HK-2 (cell line): ENCODE measurements around the gene ZBTB44.
"Not testable (repeated sequence)": the region's sequence is repeated elsewhere in the genome, so short reads cannot be mapped to it uniquely, and the experiment has no call there.

ENCODE experiments used
- DNase-seq: peaks from one replicate; pipeline ENCODE4 v3.0.0-alpha.2; 2018; ENCODE audit not compliant: unreplicated experiment

Gene ZBTB44, protein sequence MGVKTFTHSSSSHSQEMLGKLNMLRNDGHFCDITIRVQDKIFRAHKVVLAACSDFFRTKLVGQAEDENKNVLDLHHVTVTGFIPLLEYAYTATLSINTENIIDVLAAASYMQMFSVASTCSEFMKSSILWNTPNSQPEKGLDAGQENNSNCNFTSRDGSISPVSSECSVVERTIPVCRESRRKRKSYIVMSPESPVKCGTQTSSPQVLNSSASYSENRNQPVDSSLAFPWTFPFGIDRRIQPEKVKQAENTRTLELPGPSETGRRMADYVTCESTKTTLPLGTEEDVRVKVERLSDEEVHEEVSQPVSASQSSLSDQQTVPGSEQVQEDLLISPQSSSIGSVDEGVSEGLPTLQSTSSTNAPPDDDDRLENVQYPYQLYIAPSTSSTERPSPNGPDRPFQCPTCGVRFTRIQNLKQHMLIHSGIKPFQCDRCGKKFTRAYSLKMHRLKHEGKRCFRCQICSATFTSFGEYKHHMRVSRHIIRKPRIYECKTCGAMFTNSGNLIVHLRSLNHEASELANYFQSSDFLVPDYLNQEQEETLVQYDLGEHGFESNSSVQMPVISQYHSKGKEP

DNA sequence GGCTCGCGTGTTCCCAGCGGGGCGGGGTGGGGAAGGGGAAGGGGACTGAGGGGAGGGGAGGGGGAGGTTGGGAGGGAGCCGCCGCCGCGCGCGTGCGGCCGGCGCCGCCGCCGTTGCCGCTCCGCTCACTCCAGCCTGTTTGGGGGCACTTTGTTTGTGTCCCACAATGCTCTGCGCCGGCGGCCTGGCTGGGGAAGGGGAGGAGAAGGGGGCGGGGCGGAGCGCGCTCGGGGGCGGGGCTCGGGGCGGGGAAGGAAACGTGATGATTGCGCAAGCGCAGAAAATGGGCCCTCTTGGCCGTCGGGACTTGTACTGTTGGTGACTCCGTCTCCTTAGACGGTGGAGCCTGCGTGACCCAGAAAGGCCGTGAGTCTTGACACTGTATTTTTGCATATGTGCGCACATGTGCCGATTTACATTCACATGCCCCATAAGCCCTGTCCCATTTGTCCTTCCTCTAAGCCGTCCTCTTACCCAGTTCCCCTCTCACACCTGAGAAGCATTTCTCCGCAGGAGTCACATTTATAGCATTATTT is at the start of gene ZBTB44:
Gene ZBTB44 (minus strand): TSS at position 168 of the 536 bp plus-strand sequence. CDS start 53,044 bp downstream, outside the sequence.
- DNase-seq, result peak; percentile 88

DNA sequence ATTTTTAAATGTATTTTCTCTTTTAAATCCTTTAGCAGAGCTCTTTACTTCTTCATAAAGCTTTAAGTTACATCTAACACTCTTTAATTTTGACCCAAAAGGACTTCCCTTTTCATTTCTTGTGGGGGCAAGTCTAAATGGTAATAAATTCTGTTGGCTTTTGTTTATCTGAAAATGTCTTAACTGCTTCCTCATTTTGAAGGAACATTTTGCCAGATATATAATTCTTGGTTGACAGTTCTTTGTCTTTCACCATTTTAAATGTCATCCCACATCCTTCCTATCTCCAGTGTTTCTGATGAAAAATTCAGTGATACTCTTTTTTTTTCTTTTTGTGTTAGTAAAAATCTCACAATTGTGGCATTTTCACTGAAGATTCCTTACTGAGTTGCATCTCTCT is 44.7 kb upstream of the ZBTB44 start:
- DNase-seq, result no peak

DNA sequence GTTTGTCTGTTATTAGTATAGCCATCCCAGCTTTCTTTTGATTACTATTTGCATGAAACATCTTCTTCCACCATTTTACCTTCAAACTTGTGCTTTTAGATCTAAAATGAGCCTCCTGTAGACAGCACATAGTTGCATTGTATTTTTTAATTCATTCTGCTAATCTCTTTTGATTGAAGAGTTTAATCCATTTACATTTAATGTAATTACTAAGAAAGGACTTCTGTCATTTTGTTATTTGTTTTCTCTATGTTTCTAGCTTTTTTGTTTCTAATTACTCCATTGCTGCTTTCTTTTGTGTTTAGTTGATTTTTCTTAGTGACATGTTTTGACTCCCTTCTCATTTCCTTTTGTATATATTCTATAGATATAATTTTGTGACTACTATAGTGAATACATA is 43.7 kb upstream of the ZBTB44 start:
- no peak for DNase-seq

DNA sequence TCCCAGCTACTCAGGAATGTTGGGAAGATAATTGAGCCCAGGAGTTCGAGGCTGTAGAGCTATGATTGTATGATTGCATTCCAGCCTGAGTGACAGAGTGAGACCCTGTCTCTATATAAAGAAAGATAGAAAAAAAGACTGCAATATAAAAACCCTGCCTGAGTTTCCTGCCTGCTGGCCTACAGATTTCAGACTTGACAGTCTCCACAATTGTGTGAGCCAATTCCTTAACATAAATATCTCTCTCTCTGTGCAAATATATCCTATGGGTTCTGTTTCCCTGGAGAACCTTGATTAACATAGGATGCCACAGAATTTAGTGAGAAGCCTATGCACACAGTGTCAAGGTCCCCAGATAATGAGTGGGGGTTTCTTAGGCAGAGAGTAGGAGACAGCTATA is 32.5 kb upstream of the ZBTB44 start:
- DNase-seq, result no peak

DNA sequence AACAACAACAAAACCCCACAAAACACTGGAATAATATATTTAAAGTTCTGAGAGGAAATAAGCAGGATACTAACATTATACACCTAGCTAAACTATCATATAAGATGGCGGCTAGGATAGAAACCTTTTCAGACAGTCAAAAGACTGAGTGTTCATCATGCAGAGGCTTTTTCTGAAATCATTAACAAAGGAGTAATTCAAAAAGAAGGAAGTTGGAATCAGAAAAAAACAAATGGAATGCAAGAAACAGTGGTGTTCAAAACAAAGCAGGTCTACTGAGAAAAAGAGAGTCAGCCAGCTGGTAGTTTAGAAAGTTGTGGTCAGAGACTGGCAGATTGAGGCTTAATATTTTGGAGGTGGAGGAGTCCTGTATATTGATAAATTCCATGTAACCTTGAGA is 30.1 kb upstream of the ZBTB44 start:
- no peak for DNase-seq

DNA sequence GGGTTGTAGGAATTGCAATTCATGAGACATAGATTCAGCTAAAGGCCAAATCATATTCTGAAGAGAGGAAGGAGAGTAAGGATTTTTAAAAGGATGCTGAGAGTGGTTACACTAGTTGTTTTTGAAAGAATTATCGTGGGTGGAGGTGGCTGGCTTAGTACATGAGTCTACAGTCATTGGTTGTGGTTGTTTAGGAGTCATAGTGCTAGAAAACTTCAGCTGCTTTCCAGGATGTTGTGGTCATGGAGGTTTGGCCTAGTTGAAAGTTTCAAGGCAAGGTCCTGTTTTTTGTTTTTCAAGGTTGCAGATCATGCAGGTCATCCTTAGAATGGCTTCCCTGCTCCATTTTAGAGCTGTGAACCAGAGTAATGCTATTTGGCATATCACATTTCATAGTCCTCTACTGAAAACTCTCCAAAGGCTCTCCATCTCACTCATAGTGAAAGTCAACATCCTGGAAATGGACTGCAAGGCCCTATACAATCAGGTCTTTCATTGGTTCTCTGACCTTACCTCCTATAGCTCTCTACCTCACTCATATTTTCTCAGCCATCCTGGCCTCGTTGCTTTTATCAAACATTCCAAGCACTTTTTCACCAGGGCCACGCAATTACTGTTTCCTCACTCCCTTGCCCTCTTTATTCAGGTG is 26.1 kb upstream of the ZBTB44 start:
- no peak for DNase-seq

DNA sequence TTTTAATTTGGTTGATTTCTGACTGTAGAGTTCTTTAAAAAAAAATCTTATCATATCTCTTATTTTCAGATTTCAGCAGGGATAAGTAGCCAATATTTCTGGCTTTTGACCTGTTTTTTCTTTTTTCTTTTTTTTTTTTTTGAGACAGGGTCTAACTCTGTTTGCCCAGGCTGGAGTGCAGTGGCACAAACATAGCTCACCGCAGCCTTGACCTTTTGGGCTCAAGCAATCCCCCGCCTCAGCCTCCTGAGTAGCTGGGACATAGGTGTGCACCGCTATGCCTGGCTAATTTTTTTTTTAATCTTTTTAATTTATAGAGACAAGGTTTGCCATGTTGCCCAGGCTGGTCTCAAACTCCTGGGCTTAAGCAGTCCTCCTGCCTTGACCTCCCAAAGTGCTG is 23.9 kb upstream of the ZBTB44 start:
- DNase-seq, result no peak

DNA sequence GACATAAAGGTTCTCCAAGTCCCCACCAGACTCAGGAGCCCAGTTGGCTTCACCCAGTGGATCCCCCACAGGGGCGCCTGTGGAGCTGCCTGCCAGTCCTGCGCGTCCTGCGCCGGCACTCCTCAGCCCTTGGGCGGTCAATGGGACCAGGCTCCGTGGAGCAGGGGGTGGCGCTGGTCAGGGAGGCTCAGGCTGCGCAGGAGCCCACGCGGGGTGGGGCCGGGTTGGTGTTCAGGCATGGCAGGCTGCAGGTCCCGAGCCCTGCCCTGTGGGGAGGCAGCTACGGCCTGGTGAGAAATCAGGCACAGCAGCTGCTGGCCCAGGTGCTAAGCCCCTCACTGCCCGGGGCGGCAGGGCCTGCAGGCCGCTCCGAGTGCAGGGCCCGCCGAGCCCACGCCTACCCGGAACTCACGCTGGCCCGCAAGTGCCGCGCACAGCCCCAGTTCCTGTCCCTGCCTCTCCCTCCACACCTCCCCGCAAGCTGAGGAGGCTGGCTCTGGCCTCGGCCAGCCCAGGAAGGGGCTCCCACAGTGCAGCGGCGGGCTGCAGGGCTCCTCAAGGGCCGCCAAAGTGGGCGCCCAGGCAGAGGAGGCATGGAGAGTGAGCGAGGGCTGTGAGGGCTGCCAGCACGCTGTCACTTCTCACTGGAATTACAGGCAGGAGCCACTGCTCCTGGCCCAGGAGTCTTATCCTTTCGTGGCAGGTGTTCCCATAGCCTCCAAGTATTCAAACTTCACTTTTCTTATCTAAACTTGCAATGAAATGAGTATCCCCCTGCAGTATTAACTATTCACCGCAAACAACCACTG is 22.8 kb upstream of the ZBTB44 start:
- no peak for DNase-seq

DNA sequence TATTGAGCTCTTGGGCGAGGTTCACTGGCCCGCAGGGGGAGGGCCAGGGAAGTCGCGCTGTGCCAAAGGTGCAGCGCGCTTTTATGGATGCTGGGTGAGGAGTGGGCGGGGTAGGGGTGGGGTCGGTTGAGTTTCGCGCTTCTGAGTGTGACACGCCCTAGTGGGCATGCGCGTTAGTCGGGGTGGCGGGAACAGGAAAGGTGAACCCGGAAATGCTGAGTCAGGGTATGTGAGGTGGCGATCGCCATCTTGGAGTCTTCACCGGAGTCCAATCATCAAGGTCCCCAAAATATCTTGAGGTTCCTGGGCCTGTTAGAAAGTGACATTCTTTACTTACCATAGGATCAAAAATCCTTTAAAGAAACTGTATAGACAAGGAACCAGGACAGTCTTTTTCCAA is 16.7 kb upstream of the ZBTB44 start:
- DNase-seq, result not testable (repeated sequence)

DNA sequence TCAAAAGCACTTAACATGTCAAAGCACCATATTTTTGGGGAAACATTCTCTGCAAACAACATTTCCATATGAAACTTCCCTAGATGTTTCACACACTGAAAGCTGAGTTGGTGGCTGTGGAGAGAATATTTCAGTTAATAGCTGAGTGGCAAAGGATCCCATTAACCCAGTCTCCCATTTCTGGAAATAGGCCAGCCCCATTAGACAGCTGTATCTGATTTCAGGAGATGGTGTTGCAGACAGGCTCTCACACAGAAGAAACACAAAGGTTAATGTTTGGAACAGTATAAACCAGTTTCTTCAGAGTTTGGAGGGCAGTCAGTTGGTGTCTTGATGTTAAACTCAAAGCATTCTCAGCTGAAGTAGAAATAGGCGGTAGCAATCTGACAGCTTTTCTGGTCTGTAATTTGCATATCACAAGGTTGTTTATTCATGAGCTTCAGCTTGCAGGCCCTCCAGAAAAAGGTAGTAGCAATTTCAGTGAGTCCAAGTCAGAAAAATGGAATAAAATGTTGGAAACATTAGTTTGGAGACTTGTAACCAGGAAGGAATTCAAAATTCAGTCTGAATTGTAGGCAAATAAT is 15.5 kb upstream of the ZBTB44 start:
- no peak for DNase-seq

DNA sequence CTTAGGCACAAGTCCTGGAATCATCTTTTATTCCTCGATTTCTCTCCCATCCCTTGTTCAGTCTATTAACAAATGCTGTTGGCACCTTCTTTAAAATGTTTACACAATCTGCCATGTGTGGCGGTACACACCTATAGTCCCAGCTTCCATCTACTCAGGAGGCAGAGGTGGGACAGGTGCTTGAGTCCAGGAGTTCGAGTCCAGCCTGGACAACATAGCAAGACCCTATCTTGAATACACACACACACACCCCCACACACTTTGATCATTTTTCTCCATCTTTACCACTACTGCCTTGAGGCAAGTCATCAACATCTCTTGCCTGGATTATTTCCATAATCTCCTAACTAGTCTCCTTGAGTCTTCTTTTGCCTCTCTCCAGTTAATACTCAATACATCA is 13.7 kb upstream of the ZBTB44 start:
- DNase-seq, result no peak

DNA sequence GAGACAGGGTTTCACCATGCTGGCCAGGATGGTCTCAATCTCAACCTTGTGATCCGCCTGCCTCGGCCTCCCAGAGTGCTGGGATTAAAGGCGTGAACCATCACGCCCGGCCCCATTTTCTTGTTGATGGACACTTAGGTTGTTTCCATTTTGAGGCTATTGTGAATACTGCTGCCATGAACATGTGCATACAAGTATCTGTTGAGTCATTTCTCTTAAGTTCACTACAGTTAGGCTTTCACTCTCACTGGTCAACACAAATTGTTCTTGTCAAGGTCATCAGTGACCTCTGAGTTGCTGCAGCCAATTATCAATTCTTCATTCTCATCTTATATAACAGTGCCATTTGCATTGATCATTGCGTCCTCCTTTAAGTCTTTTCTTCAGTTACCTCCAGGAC is 13.0 kb upstream of the ZBTB44 start:
- no peak for DNase-seq

DNA sequence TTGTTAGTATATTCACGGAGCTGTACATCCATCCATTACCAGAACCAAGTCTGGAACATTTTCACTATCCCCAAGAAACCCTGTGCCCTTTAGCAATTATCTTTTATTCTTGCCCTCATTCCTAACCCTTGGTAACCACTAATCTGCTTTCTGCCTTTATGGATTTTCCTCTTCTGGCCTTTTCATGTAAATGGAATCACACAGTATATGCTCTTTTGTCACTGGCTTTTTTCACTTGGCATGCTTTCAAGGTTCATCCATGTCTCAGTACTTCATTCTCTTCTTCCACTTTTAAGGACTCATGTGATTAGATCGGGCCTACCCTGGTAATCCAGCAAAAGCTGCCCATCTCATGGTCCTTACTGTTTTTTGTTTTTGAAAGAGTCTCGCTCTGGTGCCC is 11.0 kb upstream of the ZBTB44 start:
- DNase-seq, result no peak

DNA sequence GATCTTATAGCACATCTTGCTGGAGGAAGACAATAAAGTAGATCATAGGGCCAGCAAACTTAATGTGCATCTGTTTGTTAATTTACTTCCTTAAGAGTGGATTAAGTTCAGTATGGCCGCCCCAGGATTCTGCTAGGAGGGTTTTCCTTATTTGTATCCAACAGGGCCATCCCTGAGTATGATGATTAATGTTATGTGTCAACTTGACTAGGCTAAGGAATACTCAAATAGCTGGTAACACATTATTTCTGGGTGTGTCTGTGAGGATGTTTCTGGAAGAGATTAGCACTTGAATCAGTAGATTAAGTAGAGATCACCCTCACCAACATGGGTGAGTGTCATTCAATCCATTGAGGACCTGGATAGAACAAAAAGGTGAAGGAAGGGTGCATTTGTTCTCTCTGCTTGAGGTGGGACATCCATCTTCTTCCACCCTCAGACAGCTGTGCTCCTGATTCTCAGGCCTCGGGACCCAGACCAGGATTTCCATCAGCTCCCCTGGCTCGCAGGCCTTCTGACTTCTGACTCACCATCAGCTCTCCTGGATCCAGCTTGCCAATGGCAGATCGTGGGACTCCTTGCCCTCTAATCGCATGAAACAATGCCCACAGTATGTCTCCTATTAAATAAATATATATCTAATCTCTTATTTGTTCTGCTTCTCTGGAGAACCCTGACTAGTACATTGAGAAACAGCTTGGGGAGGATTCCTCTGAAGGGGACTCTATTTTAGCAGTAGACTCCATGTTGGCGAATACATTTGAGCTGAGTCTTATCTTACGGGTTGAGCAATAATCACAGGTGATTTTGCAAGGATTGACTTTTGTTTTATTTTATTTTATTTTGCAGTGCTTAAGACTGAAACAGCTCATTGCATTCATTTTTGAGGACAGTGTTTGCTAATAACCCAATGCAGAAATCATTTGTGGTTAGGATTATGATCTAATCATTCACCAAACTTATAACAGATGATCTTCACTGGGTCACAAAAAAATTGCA is 9.0 kb upstream of the ZBTB44 start:
- no peak for DNase-seq

DNA sequence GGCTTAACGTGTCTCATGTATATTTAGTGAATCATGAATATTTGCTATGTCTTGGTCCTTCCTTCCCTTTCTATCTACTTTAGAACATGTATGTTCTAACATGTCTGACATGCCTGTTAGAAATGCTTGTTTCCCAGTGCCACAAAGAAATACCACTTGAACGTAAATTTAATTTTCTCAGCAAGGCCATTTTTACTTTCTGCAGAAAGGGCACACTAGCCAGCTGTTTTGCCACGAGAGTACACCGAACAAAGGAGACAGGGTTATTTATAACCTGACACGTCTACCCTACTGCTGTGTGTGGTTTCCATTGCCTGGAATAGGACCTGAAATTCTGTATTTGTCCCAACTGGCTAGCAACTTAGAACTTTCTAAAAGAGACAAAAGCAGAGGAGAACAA is 7.4 kb upstream of the ZBTB44 start:
- no peak for DNase-seq

DNA sequence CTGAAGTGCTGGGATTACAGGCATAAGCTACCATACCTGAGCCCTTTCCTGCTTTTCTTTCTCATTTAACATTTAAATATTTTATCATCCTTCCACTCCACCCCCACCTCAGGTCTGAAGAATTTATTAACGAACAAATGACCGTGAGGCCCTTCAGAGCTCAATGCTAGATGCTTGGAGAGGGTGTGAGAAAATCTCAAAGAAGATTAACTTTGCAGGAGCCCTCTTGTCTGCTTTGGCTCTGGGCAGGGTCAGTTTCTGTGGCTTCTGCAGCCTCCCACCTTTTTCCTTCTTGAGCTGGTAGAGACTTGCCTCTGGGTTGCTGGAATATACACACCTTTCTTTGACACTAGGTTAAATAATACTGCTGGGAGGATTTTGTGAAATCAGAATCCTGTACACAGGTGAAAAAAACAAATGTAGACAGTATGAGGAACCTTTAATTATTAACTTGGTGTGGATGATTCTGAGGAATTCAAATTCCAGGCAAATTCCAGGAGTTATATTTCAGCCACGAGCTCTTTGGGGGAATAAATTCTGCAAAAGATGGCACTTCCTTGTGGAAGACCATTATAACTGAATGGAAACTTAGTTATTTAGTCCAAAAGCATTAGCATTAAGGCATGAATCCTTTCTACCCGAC is 3.4 kb upstream of the ZBTB44 start:
- peak; percentile 27 for DNase-seq

DNA sequence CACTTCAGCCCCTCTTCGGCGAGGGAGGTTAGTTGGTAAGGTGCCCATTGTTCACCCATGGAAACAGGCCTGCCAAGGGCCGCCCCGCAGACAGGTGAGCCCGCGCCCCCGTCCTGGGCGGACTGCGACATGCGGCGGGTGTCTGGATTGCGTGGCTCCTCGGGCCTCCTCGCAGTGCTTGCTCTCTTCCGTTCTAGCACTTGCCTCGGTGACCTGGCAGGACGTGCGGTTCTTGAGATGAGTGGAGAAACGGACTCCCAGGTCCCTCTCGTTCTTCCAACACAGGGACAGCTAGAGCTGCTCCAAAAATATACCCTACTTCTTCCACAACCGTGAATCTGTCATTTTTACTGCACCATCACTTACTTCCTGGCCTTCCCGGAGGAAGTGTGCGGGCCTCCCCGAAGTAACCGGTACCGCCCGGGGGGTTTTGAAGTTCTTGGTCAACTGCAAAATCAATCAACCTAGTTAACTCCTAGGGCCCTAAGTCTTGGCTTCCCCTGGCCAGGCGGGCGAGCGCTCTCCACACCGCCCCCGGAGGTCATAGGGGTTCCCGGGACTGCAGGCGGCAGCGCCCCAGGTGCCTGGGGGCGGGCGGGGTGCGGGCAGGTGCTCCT is 745 bp upstream of the ZBTB44 start:
- no peak for DNase-seq

DNA sequence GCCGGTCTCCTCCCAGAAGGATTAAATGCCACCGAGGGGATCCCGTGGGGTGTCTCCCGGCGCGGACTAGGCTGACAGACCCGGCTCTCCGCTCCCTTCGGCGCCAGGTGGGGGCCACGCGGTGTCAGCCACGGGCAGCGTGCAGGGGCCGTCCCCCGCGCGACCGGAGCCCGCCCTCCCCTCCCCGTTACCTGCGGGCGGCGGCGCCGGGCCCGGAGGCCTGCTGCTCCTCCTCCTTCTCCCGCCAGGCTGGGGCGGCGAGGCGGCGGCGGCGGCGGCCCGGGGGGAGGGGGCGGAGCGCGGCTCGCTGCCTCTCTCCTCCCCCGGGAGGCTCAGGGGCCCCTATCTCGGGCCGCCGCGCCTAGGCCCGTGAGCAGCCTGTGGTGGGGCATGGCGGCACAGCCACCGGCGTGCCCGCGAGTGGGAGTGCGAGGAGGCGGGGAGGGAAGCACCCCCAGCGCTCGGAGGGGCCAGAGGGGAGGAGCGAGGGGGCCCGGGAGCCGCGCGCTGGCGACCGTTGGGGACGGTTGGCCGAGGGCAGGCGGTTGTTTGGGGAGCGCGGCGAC is 450 bp downstream of the ZBTB44 start:
- no peak for DNase-seq
